Spleen (tissue), 7 donors: ENCODE results near the gene ZCCHC9.

Experiments used
- POLR2A ChIP-seq, 3 donors: fragments of 450-650 bp; IDR thresholded peaks; one replicate each; pipeline ENCODE4 v1.5.1; 2017; ENCODE audit warnings: antibody characterized with exemption in 3 of 3, mild to moderate bottlenecking in 1 of 3
- POLR2AphosphoS5 ChIP-seq, 3 donors: sonication (generic); formaldehyde crosslinking; IDR thresholded peaks; one replicate each; pipeline ENCODE4 v1.5.1; 2017; ENCODE audit warnings: antibody characterized with exemption in 3 of 3
- TF ChIP-seq, protein P1 (sequence below), 11 experiments: fragments of 200-600 bp in 7 of 11; fragments of 450-650 bp in 4 of 11; sonication (generic) in 4 of 11; IDR thresholded peaks in 8 of 11; conservative IDR thresholded peaks in 3 of 11; 1 replicate in 7 of 11; 2 replicates in 4 of 11; pipeline versions ENCODE4 v1.4.0 to v1.8.0; 2016 to 2021; ENCODE audit warnings: antibody characterized with exemption in 11 of 11, inconsistent platforms in 4 of 11, mild to moderate bottlenecking in 1 of 11
- donor health status: DM: no; HTN: no; CAD: no; lungs with moderate emphysema.
- donor health status: DM: no; HTN: no; CAD: no.
- donor health status: DM: no; HTN: no; CAD: no.

DNA sequence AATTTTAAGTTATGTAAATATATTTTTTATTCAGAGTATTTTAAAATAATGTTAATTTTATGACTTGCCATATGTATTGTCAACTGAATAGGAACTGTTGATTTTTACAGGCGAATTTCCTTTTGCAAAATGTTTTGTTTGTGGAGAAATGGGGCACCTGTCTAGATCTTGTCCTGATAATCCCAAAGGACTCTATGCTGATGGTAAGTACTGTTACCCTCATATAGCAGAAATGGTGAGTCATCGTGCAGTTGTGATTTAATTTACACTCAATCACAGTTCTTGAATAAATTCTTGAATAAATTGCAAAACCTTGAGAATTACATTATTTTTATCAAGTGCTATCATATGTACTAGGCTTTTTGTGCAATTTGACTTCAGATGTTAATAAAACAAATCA is 7.4 kb downstream of the ZCCHC9 start:
- TF ChIP-seq, protein P1, sequence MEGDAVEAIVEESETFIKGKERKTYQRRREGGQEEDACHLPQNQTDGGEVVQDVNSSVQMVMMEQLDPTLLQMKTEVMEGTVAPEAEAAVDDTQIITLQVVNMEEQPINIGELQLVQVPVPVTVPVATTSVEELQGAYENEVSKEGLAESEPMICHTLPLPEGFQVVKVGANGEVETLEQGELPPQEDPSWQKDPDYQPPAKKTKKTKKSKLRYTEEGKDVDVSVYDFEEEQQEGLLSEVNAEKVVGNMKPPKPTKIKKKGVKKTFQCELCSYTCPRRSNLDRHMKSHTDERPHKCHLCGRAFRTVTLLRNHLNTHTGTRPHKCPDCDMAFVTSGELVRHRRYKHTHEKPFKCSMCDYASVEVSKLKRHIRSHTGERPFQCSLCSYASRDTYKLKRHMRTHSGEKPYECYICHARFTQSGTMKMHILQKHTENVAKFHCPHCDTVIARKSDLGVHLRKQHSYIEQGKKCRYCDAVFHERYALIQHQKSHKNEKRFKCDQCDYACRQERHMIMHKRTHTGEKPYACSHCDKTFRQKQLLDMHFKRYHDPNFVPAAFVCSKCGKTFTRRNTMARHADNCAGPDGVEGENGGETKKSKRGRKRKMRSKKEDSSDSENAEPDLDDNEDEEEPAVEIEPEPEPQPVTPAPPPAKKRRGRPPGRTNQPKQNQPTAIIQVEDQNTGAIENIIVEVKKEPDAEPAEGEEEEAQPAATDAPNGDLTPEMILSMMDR (IDR thresholded peaks at IDR 0.05 in 8 of 11, conservative IDR thresholded peaks at IDR 0.05 in 3 of 11): no peak
- no peak for TF ChIP-seq POLR2AphosphoS5 (IDR thresholded peaks at IDR 0.05)
- no peak for TF ChIP-seq POLR2A (IDR thresholded peaks at IDR 0.05)
